HEK293 (cell line): Measurements from ENCODE around the gene KDM4B.
A peak's percentile ranks its signal among the peaks of the same experiment; 100 is the strongest.
"Not testable (repeated sequence)": the region's sequence is repeated elsewhere in the genome, so short reads cannot be mapped to it uniquely, and the experiment has no call there.

Experiments
- CTCF ChIA-PET: fragments of 350-600 bp; formaldehyde crosslinking; extraction: SDS; loops from one replicate; lab custom pipeline; 2021; ENCODE audit warnings: antibody characterized with exemption; lab: Yijun Ruan, JAX
- POLR2A ChIA-PET: fragments of 300-600 bp; formaldehyde crosslinking; extraction: SDS; loops from one replicate; lab custom pipeline; 2020; ENCODE audit warnings: antibody characterized with exemption, inconsistent platforms; lab: Yijun Ruan, JAX
- H3K27ac ChIP-seq: fragments of 200-500 bp; sonication (Bioruptor generic); 2 replicates; pipeline ENCODE4 v1.5.1; 2014; ENCODE audit warnings: low read depth, low read length, control low read depth, inconsistent platforms; ENCODE audit errors: extremely low read depth
- H3K36me3 ChIP-seq, 2 experiments: fragments of 200-500 bp in 1 of 2; sonication (Bioruptor generic) in 1 of 2; 1 replicate in 1 of 2; 2 replicates in 1 of 2; pipeline ENCODE4 v1.5.1; 2014 to 2017; ENCODE audit warnings: inconsistent platforms in 2 of 2, low read length in 2 of 2; ENCODE audit not compliant: control insufficient read depth in 2 of 2, insufficient read depth in 1 of 2
- H3K4me1 ChIP-seq: fragments of 200-500 bp; sonication (Bioruptor generic); 2 replicates; pipeline ENCODE4 v1.5.1; 2014; ENCODE audit warnings: mild to moderate bottlenecking, low read length, inconsistent platforms; ENCODE audit not compliant: control insufficient read depth, insufficient read depth
- H3K4me3 ChIP-seq: 2 replicates; pipeline ENCODE4 v1.5.1; 2011; ENCODE audit warnings: low read depth, mild to moderate bottlenecking, control low read depth, low read length, moderate library complexity
- H3K9me3 ChIP-seq: fragments of 200-500 bp; sonication (Bioruptor generic); 2 replicates; pipeline ENCODE4 v1.5.1; 2014; ENCODE audit warnings: low read depth, low read length, inconsistent platforms; ENCODE audit not compliant: control insufficient read depth, insufficient read depth
- EGR2 ChIP-seq: fragments of 450-650 bp; formaldehyde crosslinking; IDR thresholded peaks from 2 replicates; pipeline ENCODE4 v1.5.1; 2016; ENCODE audit warnings: low read depth, missing biosample characterization, missing genetic modification characterization
- KLF1 ChIP-seq: fragments of 450-650 bp; formaldehyde crosslinking; IDR thresholded peaks from 2 replicates; pipeline ENCODE4 v1.5.1; 2016; ENCODE audit warnings: missing biosample characterization, missing genetic modification characterization
- PRDM1 ChIP-seq: fragments of 450-650 bp; formaldehyde crosslinking; IDR thresholded peaks from 2 replicates; pipeline ENCODE4; 2016; ENCODE audit warnings: missing biosample characterization, missing genetic modification characterization
- SCRT1 ChIP-seq: fragments of 450-650 bp; formaldehyde crosslinking; IDR thresholded peaks from 2 replicates; pipeline ENCODE4 v1.5.1; 2016; ENCODE audit warnings: missing biosample characterization, missing genetic modification characterization, borderline replicate concordance
- SCRT2 ChIP-seq: fragments of 450-650 bp; formaldehyde crosslinking; IDR thresholded peaks from 2 replicates; pipeline ENCODE4 v1.5.1; 2016; ENCODE audit warnings: missing biosample characterization, missing genetic modification characterization
- WT1 ChIP-seq: fragments of 450-650 bp; formaldehyde crosslinking; IDR thresholded peaks from 2 replicates; pipeline ENCODE4 v1.5.1; 2016; ENCODE audit warnings: missing biosample characterization, missing genetic modification characterization
- ZFHX2 ChIP-seq: fragments of 450-650 bp; formaldehyde crosslinking; conservative IDR thresholded peaks from 2 replicates; pipeline ENCODE4 v1.5.1; 2016; ENCODE audit warnings: missing biosample characterization, missing genetic modification characterization
- ZNF133 ChIP-seq: fragments of 450-650 bp; formaldehyde crosslinking; IDR thresholded peaks from 2 replicates; pipeline ENCODE4 v1.5.1; 2016; ENCODE audit warnings: missing biosample characterization, missing genetic modification characterization
- ZNF184 ChIP-seq: fragments of 450-650 bp; IDR thresholded peaks from 2 replicates; pipeline ENCODE4 v1.5.1; 2018; ENCODE audit warnings: missing biosample characterization, mild to moderate bottlenecking, missing genetic modification characterization
- ZNF214 ChIP-seq: fragments of 450-650 bp; formaldehyde crosslinking; IDR thresholded peaks from 2 replicates; pipeline ENCODE4 v1.5.1; 2017; ENCODE audit warnings: missing biosample characterization, mild to moderate bottlenecking, missing genetic modification characterization, borderline replicate concordance
- ZNF239 ChIP-seq: fragments of 450-650 bp; formaldehyde crosslinking; IDR thresholded peaks from 2 replicates; pipeline ENCODE4 v1.5.1; 2016; ENCODE audit warnings: missing biosample characterization, missing genetic modification characterization
- ZNF292 ChIP-seq: fragments of 450-650 bp; formaldehyde crosslinking; IDR thresholded peaks from 2 replicates; pipeline ENCODE4 v1.5.1; 2016; ENCODE audit warnings: low read depth, missing biosample characterization, missing genetic modification characterization, borderline replicate concordance
- ZNF302 ChIP-seq: fragments of 450-650 bp; formaldehyde crosslinking; IDR thresholded peaks from 2 replicates; pipeline ENCODE4 v1.5.1; 2016; ENCODE audit warnings: missing biosample characterization, missing genetic modification characterization, low read depth
- ZNF354C ChIP-seq: fragments of 450-650 bp; formaldehyde crosslinking; IDR thresholded peaks from 2 replicates; pipeline ENCODE4 v1.5.1; 2016; ENCODE audit warnings: missing biosample characterization, missing genetic modification characterization, low read depth, borderline replicate concordance
- ZNF394 ChIP-seq: fragments of 450-650 bp; formaldehyde crosslinking; IDR thresholded peaks from 2 replicates; pipeline ENCODE4 v1.5.1; 2016; ENCODE audit warnings: missing biosample characterization, missing genetic modification characterization, mild to moderate bottlenecking, moderate library complexity, borderline replicate concordance
- ZNF555 ChIP-seq: fragments of 450-650 bp; formaldehyde crosslinking; conservative IDR thresholded peaks from 2 replicates; pipeline ENCODE4 v1.5.1; 2017; ENCODE audit warnings: missing biosample characterization, mild to moderate bottlenecking, missing genetic modification characterization, inconsistent platforms
- ZNF747 ChIP-seq: fragments of 450-650 bp; formaldehyde crosslinking; IDR thresholded peaks from 2 replicates; pipeline ENCODE4 v1.5.1; 2016; ENCODE audit warnings: missing biosample characterization, missing genetic modification characterization
- ZNF830 ChIP-seq: fragments of 450-650 bp; IDR thresholded peaks from 2 replicates; pipeline ENCODE4 v1.5.0; 2018; ENCODE audit warnings: missing biosample characterization, missing genetic modification characterization, low read depth, mild to moderate bottlenecking, moderate library complexity
- TF ChIP-seq, protein P1 (sequence below): fragments of 450-650 bp; formaldehyde crosslinking; IDR thresholded peaks from 2 replicates; pipeline ENCODE4 v1.5.1; 2016; ENCODE audit warnings: missing biosample characterization, missing genetic modification characterization
- TF ChIP-seq, protein P2 (sequence below): fragments of 450-650 bp; formaldehyde crosslinking; IDR thresholded peaks from 2 replicates; pipeline ENCODE4 v1.5.1; 2016; ENCODE audit warnings: missing biosample characterization, missing genetic modification characterization, low read depth
- TF ChIP-seq, protein P3 (sequence below): fragments of 450-650 bp; formaldehyde crosslinking; IDR thresholded peaks from 2 replicates; pipeline ENCODE4 v1.5.1; 2016; ENCODE audit warnings: missing biosample characterization, missing genetic modification characterization, low read depth
- TF ChIP-seq, protein P4 (sequence below): fragments of 450-650 bp; formaldehyde crosslinking; IDR thresholded peaks from 2 replicates; pipeline ENCODE4 v1.5.1; 2016; ENCODE audit warnings: missing biosample characterization, missing genetic modification characterization

Gene KDM4B

DNA sequence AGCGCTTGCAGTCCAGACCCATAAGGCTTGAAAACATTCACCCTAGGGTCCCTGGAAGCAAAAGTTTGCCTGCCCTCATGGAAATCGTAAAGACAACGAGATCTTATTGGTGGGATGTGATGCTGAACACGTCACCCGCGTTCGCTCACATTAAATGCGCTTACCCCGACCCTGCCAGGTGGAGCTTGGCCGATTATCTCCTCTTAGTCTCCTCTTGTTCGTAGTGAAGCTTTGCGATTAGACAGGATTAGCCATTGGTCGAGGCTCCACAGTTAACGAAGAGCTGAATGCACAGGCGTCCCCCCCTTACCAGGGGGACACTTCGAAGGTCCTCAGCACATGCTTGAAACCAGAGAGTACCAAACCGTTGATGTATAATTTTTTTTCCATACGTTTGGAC, 16.0 kb upstream of the KDM4B start:
- ChIA-PET POLR2A (interaction anchor here (1.3 kb wide), 1 partner anchor 16 kb away, joined by 4 read pairs; the partner anchor contains the start of gene KDM4B), CTCF (interaction anchor here (0.6 kb wide), 1 partner anchor 96 kb away, joined by 3 read pairs; no protein-coding TSS in a partner anchor)
- H3K27ac ChIP-seq: no peak overlapping the region
- no peaks in the 10 kb centered on the region for H3K4me1 ChIP-seq
- H3K4me3 ChIP-seq: no peak overlapping the region
- no peaks in the 10 kb centered on the region for H3K9me3 ChIP-seq
- TF ChIP-seq KLF1 (tag by site-specific recombination) (no peak), ZNF133 (tag by site-specific recombination) (no peak), WT1 (tag by site-specific recombination) (no peak), SCRT1 (tag by site-specific recombination) (no peak), ZNF302 (tag by site-specific recombination) (no peak), SCRT2 (tag by site-specific recombination) (no peak), ZNF747 (tag by site-specific recombination) (no peak), PRDM1 (tag by site-specific recombination) (no peak), ZNF292 (tag by site-specific recombination) (no peak), ZNF394 (tag by site-specific recombination) (no peak)
- TF ChIP-seq, protein P1, sequence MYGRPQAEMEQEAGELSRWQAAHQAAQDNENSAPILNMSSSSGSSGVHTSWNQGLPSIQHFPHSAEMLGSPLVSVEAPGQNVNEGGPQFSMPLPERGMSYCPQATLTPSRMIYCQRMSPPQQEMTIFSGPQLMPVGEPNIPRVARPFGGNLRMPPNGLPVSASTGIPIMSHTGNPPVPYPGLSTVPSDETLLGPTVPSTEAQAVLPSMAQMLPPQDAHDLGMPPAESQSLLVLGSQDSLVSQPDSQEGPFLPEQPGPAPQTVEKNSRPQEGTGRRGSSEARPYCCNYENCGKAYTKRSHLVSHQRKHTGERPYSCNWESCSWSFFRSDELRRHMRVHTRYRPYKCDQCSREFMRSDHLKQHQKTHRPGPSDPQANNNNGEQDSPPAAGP: no peak
- TF ChIP-seq, protein P2, sequence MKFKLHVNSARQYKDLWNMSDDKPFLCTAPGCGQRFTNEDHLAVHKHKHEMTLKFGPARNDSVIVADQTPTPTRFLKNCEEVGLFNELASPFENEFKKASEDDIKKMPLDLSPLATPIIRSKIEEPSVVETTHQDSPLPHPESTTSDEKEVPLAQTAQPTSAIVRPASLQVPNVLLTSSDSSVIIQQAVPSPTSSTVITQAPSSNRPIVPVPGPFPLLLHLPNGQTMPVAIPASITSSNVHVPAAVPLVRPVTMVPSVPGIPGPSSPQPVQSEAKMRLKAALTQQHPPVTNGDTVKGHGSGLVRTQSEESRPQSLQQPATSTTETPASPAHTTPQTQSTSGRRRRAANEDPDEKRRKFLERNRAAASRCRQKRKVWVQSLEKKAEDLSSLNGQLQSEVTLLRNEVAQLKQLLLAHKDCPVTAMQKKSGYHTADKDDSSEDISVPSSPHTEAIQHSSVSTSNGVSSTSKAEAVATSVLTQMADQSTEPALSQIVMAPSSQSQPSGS: no peak
- TF ChIP-seq, protein P3, sequence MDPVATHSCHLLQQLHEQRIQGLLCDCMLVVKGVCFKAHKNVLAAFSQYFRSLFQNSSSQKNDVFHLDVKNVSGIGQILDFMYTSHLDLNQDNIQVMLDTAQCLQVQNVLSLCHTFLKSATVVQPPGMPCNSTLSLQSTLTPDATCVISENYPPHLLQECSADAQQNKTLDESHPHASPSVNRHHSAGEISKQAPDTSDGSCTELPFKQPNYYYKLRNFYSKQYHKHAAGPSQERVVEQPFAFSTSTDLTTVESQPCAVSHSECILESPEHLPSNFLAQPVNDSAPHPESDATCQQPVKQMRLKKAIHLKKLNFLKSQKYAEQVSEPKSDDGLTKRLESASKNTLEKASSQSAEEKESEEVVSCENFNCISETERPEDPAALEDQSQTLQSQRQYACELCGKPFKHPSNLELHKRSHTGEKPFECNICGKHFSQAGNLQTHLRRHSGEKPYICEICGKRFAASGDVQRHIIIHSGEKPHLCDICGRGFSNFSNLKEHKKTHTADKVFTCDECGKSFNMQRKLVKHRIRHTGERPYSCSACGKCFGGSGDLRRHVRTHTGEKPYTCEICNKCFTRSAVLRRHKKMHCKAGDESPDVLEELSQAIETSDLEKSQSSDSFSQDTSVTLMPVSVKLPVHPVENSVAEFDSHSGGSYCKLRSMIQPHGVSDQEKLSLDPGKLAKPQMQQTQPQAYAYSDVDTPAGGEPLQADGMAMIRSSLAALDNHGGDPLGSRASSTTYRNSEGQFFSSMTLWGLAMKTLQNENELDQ (tag by site-specific recombination): no peak
- H3K36me3 ChIP-seq: peaks cover 39 to 89% of the 10 kb centered on the region in 2 experiments

DNA sequence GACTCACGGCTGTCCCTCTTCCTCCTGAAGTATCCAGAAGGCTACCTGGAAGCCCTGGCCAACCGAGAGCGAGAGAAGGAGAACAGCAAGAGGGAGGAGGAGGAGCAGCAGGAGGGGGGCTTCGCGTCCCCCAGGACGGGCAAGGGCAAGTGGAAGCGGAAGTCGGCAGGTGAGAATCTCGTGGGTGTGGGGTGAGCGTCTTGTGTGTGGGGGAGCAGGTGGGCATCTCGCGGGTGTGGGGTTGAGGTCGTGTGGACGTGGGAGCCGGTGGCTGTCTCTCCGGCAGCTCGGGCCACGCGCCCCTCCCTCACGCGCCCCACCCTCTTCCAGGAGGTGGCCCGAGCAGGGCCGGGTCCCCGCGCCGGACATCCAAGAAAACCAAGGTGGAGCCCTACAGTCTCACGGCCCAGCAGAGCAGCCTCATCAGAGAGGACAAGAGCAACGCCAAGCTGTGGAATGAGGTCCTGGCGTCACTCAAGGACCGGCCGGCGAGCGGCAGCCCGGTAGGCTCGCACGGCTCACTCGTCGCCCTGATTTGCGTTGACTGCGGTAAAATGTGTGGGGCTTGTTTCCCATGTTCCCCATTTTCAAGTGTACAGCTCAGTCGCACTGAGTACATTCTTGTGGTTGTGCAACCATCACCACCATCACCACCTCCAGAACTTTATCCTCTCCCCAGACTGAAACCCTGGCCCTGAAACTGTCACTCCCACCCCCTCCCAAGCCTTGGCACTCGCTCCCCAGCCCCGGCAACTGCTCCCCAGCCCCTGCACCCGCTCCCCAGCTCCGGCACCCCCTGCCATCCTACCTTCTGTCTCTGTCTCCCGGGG, 14.4 kb upstream of the KDM4B start:
- CTCF ChIA-PET, H3K4me3 ChIP-seq, H3K9me3 ChIP-seq, H3K4me1 ChIP-seq, H3K27ac ChIP-seq: not testable (repeated sequence)
- POLR2A ChIA-PET: interaction anchor here (0.6 kb wide), 1 partner anchor 77 kb away, joined by 4 read pairs; no protein-coding TSS in a partner anchor
- H3K36me3 ChIP-seq: peaks cover 33 to 86% of the 10 kb centered on the region in 2 experiments; a peak in 2 of 3 replicates
- TF ChIP-seq EGR2 (tag by site-specific recombination) (peak; percentile 68), ZFHX2 (tag by site-specific recombination) (peak; percentile 62)

DNA sequence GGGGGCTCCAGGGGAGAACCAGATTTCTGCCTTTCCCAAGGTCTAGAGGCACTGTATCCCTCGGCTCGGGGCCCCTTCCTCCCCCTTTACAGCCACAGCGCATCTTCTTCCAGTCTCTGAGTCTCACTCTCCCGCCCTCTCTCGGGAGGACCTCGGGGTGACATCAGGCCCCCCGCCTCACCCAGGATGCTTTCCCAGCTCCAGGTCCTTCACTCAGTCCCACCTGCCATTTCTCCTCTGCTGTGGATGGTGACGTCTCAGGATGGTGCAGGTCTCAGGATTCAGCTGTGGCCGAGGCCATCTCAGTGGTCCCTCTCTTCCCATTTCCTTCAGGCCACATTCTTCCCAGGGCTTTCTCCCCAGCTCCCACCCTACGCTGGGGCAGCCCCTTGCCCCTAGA, 13.6 kb upstream of the KDM4B start:
- Histone ChIP-seq H3K36me3 (peaks cover 33 to 88% of the 10 kb centered on the region in 2 experiments; a peak in 2 of 3 replicates), H3K9me3 (no peaks in the 10 kb centered on the region), H3K4me1 (no peaks in the 10 kb centered on the region), H3K4me3 (no peak overlapping the region), H3K27ac (no peak overlapping the region)
- POLR2A ChIA-PET: no interaction called here
- TF ChIP-seq ZNF214: no peak
- TF ChIP-seq ZNF830 (tag by site-specific recombination): no peak
- TF ChIP-seq ZNF184 (tag by site-specific recombination): no peak
- no peak for TF ChIP-seq ZNF239 (tag by site-specific recombination)
- TF ChIP-seq, protein P4, sequence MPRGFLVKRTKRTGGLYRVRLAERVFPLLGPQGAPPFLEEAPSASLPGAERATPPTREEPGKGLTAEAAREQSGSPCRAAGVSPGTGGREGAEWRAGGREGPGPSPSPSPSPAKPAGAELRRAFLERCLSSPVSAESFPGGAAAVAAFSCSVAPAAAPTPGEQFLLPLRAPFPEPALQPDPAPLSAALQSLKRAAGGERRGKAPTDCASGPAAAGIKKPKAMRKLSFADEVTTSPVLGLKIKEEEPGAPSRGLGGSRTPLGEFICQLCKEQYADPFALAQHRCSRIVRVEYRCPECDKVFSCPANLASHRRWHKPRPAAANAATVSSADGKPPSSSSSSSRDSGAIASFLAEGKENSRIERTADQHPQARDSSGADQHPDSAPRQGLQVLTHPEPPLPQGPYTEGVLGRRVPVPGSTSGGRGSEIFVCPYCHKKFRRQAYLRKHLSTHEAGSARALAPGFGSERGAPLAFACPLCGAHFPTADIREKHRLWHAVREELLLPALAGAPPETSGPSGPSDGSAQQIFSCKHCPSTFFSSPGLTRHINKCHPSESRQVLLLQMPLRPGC: no peak
- TF ChIP-seq ZNF555 (tag by site-specific recombination): no peak
- TF ChIP-seq ZNF354C (tag by site-specific recombination): no peak
- CTCF ChIA-PET: no interaction called here
